Measurements from ENCODE around the gene CPTP. TPM values are rescaled to one million over a fixed set of nuclear protein-coding genes. Genes with fewer than 3 reads are reported as not detected.

Gene CPTP
- polyA plus RNA-seq, 1 donor from 2014 or later, result 9.9 TPM

DNA sequence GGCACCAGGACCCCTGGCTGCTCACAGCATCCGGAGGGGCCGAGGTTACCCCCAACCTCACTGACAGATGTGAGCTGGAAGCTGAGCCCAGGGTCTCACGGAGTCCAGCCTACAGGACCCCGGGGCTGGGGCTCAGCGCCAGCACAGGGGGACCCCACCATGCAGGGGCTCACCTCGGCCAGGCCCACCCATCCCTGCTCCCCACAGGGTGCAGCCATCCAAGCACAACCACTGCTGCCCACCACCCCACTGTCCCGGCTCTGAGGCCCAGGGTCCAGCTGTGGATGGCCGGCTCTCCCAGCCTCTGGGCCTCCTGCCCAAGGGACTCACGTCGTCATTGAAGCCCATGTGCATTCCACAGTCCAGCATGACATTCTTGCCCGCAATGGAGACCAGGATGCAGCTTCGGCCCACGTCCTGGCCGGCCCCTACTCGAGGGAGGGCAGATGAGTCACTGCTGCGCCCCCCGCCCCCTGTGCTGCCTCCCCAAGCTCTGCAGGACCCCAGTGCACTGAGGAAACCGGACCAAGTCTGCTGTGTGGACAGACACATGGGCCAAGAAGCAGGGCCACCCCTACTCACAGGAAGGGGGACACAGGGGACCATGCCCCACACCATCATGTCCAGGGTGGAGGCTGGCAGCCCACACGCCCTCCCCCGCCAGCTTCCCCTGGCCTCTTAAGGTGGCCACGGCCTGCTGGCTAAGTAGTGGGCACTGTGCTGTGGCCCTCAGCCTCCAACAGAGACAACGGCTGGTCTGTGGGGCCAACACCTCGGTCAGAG, 3.7 kb upstream of the CPTP start:
- H3K27ac ChIP-seq (ENCODE audit: low read length), result no peak overlapping the region
- peaks cover 28% of the 10 kb centered on the region for H3K79me2 ChIP-seq (replicated peaks; ENCODE audit: insufficient read depth, low read length)
- peaks cover 16% of the 10 kb centered on the region for H4K20me1 ChIP-seq (ENCODE audit: insufficient read depth)

DNA sequence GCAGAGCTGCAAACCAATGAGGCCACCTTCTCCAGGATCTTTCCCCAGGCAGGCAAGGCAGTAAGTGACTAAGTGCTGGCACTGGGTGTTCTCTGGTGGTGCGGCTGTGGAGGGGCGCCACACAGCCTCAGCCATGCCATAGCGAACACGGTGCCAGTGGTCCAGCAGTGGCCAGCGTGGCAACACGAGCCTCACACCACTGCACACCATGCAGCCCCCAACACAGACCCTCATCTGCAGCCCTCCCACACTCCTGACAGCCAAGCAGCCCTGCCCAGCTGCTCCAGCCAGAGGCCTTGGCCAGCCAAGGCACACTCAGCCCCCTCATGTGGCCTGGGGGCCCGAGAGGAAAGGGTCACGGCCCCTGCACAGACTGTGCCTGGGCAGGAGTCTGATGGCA, 3.1 kb upstream of the CPTP start:
- H4K20me1 ChIP-seq (ENCODE audit: insufficient read depth), result peaks cover 16% of the 10 kb centered on the region
- H3K9ac ChIP-seq (ENCODE audit: low read length), result no peak overlapping the region
- H3K4me2 ChIP-seq (ENCODE audit: low read length), result no peak overlapping the region
- no peak overlapping the region for H2AFZ ChIP-seq (ENCODE audit: low read depth, low read length)
- H3K4me3 ChIP-seq (ENCODE audit: low read length), result no peak overlapping the region
- H3K27me3 ChIP-seq (ENCODE audit: insufficient read depth, low read depth, low read length), result no peaks in the 10 kb centered on the region
- H3K9me3 ChIP-seq (ENCODE audit: low read length), result no peaks in the 10 kb centered on the region
- TF ChIP-seq POLR2AphosphoS5 (IDR thresholded peaks at IDR 0.05) (no peak), MXI1 (conservative IDR thresholded peaks at IDR 0.05; ENCODE audit: poor library complexity, severe bottlenecking) (no peak), EZH2 (IDR thresholded peaks at IDR 0.05; ENCODE audit: borderline replicate concordance, insufficient read depth, low read length, poor library complexity, severe bottlenecking) (no peak), SMC3 (conservative IDR thresholded peaks at IDR 0.05; ENCODE audit: poor library complexity) (no peak), RAD21 (conservative IDR thresholded peaks at IDR 0.05) (no peak), EP300 (conservative IDR thresholded peaks at IDR 0.05; ENCODE audit: poor library complexity, severe bottlenecking) (no peak), TAF1 (IDR thresholded peaks at IDR 0.05; ENCODE audit: low read depth) (no peak)
- TF ChIP-seq, protein P1, sequence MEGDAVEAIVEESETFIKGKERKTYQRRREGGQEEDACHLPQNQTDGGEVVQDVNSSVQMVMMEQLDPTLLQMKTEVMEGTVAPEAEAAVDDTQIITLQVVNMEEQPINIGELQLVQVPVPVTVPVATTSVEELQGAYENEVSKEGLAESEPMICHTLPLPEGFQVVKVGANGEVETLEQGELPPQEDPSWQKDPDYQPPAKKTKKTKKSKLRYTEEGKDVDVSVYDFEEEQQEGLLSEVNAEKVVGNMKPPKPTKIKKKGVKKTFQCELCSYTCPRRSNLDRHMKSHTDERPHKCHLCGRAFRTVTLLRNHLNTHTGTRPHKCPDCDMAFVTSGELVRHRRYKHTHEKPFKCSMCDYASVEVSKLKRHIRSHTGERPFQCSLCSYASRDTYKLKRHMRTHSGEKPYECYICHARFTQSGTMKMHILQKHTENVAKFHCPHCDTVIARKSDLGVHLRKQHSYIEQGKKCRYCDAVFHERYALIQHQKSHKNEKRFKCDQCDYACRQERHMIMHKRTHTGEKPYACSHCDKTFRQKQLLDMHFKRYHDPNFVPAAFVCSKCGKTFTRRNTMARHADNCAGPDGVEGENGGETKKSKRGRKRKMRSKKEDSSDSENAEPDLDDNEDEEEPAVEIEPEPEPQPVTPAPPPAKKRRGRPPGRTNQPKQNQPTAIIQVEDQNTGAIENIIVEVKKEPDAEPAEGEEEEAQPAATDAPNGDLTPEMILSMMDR (IDR thresholded peaks at IDR 0.05; ENCODE audit: poor library complexity, severe bottlenecking), result no peak
- TF ChIP-seq, protein P2, sequence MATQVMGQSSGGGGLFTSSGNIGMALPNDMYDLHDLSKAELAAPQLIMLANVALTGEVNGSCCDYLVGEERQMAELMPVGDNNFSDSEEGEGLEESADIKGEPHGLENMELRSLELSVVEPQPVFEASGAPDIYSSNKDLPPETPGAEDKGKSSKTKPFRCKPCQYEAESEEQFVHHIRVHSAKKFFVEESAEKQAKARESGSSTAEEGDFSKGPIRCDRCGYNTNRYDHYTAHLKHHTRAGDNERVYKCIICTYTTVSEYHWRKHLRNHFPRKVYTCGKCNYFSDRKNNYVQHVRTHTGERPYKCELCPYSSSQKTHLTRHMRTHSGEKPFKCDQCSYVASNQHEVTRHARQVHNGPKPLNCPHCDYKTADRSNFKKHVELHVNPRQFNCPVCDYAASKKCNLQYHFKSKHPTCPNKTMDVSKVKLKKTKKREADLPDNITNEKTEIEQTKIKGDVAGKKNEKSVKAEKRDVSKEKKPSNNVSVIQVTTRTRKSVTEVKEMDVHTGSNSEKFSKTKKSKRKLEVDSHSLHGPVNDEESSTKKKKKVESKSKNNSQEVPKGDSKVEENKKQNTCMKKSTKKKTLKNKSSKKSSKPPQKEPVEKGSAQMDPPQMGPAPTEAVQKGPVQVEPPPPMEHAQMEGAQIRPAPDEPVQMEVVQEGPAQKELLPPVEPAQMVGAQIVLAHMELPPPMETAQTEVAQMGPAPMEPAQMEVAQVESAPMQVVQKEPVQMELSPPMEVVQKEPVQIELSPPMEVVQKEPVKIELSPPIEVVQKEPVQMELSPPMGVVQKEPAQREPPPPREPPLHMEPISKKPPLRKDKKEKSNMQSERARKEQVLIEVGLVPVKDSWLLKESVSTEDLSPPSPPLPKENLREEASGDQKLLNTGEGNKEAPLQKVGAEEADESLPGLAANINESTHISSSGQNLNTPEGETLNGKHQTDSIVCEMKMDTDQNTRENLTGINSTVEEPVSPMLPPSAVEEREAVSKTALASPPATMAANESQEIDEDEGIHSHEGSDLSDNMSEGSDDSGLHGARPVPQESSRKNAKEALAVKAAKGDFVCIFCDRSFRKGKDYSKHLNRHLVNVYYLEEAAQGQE (IDR thresholded peaks at IDR 0.05; ENCODE audit: borderline replicate concordance), result no peak
- H3K9me2 ChIP-seq (ENCODE audit: insufficient read depth, low read length), result no peaks in the 10 kb centered on the region
- H3K27ac ChIP-seq (ENCODE audit: low read length), result no peak overlapping the region
- no peaks in the 10 kb centered on the region for H3K36me3 ChIP-seq (ENCODE audit: insufficient read depth, low read length)
- H3F3A ChIP-seq (ENCODE audit: insufficient read depth, low read length, poor library complexity, severe bottlenecking), result no peaks in the 10 kb centered on the region
- H3K79me2 ChIP-seq (replicated peaks; ENCODE audit: insufficient read depth, low read length), result peaks cover 33% of the 10 kb centered on the region

More for the DNA sequence above, 3.7 kb upstream of the CPTP start:
- Histone ChIP-seq H3K4me2 (ENCODE audit: low read length) (no peak overlapping the region), H3K9ac (ENCODE audit: low read length) (no peak overlapping the region), H3K9me2 (ENCODE audit: insufficient read depth, low read length) (no peaks in the 10 kb centered on the region), H3K4me3 (ENCODE audit: low read length) (no peak overlapping the region), H3K36me3 (ENCODE audit: insufficient read depth, low read length) (no peaks in the 10 kb centered on the region), H3K9me3 (ENCODE audit: low read length) (no peaks in the 10 kb centered on the region), H2AFZ (ENCODE audit: low read depth, low read length) (no peak overlapping the region), H3K27me3 (ENCODE audit: insufficient read depth, low read depth, low read length) (no peaks in the 10 kb centered on the region), H3F3A (ENCODE audit: insufficient read depth, low read length, poor library complexity, severe bottlenecking) (no peaks in the 10 kb centered on the region)
- TF ChIP-seq, protein P2 (IDR thresholded peaks at IDR 0.05; ENCODE audit: borderline replicate concordance), result no peak
- no peak for TF ChIP-seq RAD21 (conservative IDR thresholded peaks at IDR 0.05)
- TF ChIP-seq EP300 (conservative IDR thresholded peaks at IDR 0.05; ENCODE audit: poor library complexity, severe bottlenecking), result no peak
- TF ChIP-seq, protein P1 (IDR thresholded peaks at IDR 0.05; ENCODE audit: poor library complexity, severe bottlenecking), result no peak
- TF ChIP-seq TAF1 (IDR thresholded peaks at IDR 0.05; ENCODE audit: low read depth), result no peak
- TF ChIP-seq EZH2 (IDR thresholded peaks at IDR 0.05; ENCODE audit: borderline replicate concordance, insufficient read depth, low read length, poor library complexity, severe bottlenecking), result no peak
- TF ChIP-seq SMC3 (conservative IDR thresholded peaks at IDR 0.05; ENCODE audit: poor library complexity), result no peak
- TF ChIP-seq MXI1 (conservative IDR thresholded peaks at IDR 0.05; ENCODE audit: poor library complexity, severe bottlenecking), result no peak
- no peak for TF ChIP-seq POLR2AphosphoS5 (IDR thresholded peaks at IDR 0.05)

Data from neural cell (in vitro differentiated cells).